HG03280 (cell line): ENCODE results near the gene MAMDC2.

Experiments used
- ATAC-seq: cut with Tn5 transposase; IDR thresholded peaks from one replicate; pipeline ENCODE4 v1.9.1; 2021; ENCODE audit warnings: mild to moderate bottlenecking, moderate library complexity; ENCODE audit not compliant: unreplicated experiment

Gene MAMDC2

GRCh38 chr9:70257991-70258691 is 214.5 kb downstream of the MAMDC2 start:
- peak; percentile 31 for ATAC-seq

GRCh38 chr9:70258692-70259511 is 215.3 kb downstream of the MAMDC2 start, which contains the start of gene SMC5:
Gene SMC5, plus strand, starts transcription at chr9:70258978. Its CDS starts 101 bp downstream, at chr9:70259079.
- ATAC-seq: peak; percentile 82

- ATAC-seq: no peak
Measured at GRCh38 chr9:70259512-70259802, 215.8 kb downstream of the MAMDC2 start.

GRCh38 chr9:70260007-70260443 is 216.4 kb downstream of the MAMDC2 start:
- no peak for ATAC-seq

GRCh38 chr9:70260606-70261005 is 217.0 kb downstream of the MAMDC2 start:
- no peak for ATAC-seq

- ATAC-seq: no peak
Measured at GRCh38 chr9:70261131-70261870, 217.7 kb downstream of the MAMDC2 start.

- no peak for ATAC-seq
Measured at GRCh38 chr9:70262366-70262765, 218.7 kb downstream of the MAMDC2 start.

- no peak for ATAC-seq
Measured at GRCh38 chr9:70262948-70263347, 219.3 kb downstream of the MAMDC2 start.

GRCh38 chr9:70263421-70263820 is 219.8 kb downstream of the MAMDC2 start:
- ATAC-seq: no peak
